GM12864 (cell line): ENCODE data around the gene TMEM14C.
"Not testable (repeated sequence)": the region's sequence is repeated elsewhere in the genome, so short reads cannot be mapped to it uniquely, and the experiment has no call there.

Source experiments
- DNase-seq: peaks from one replicate; pipeline ENCODE4 v3.0.0-alpha.2; 2011; ENCODE audit warnings: low read depth
- H3K4me3 ChIP-seq: 2 replicates; pipeline ENCODE4 v1.5.1; 2011; ENCODE audit warnings: mild to moderate bottlenecking, low read depth, low read length, control low read depth
- CTCF ChIP-seq: IDR thresholded peaks from 2 replicates; pipeline ENCODE4 v1.5.1; 2011; ENCODE audit warnings: low read depth, mild to moderate bottlenecking, moderate library complexity, low read length, control low read depth, inconsistent platforms; ENCODE audit errors: missing control alignments

TMEM14C gene

DNA sequence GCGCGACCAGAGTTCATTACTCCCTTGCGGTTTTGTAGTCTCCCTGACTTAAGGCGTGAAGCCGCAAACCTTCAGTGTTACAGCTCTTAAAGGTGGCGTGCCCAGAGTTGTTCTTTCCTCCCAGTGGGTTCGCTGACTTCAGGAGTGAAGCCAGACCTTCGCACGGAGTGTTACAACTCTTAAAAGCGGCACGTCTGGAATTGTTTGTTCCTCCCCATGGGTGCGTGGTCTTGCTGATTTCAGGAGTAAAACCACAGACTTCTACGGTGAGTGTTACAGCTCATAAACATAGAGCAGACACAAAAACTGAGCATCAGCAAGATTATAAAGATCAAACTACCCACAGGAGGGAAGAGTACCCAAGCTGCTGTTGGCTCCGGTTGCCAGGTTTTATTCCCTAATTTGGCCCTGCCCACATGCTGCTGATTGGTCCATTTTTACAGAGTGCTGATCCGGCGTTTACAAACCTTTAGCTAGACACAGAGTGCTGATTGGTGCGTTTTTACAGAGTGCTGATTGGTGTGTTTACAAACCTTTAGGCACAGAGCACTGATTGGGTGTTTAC, 10.4 kb downstream of the TMEM14C start:
- H3K4me3 ChIP-seq, result no peak overlapping the region
- TF ChIP-seq CTCF, result no peak
- DNase-seq, result no peak

GRCh38 chr6:10733863-10734262, 11.0 kb downstream of the TMEM14C start:
- TF ChIP-seq CTCF, result no peak
- H3K4me3 ChIP-seq, result no peak overlapping the region
- DNase-seq, result no peak

- no peak overlapping the region for H3K4me3 ChIP-seq
- no peak for DNase-seq
- no peak for TF ChIP-seq CTCF
Observed at GRCh38 chr6:10736731-10737130, 13.9 kb downstream of the TMEM14C start.

GRCh38 chr6:10740061-10740460, 17.2 kb downstream of the TMEM14C start:
- DNase-seq, result no peak
- no peak for TF ChIP-seq CTCF

GRCh38 chr6:10741643-10742042, 18.8 kb downstream of the TMEM14C start:
- not testable (repeated sequence) for H3K4me3 ChIP-seq, DNase-seq

More at GRCh38 chr6:10740061-10740460, 17.2 kb downstream of the TMEM14C start:
- no peak overlapping the region for H3K4me3 ChIP-seq

- H3K4me3 ChIP-seq, result no peak overlapping the region
- no peak for DNase-seq
- TF ChIP-seq CTCF, result no peak
Observed at GRCh38 chr6:10742251-10742650, 19.4 kb downstream of the TMEM14C start.

GRCh38 chr6:10743515-10743914, 20.6 kb downstream of the TMEM14C start:
- no peak for TF ChIP-seq CTCF
- no peak for DNase-seq

GRCh38 chr6:10745116-10745515, 22.2 kb downstream of the TMEM14C start:
- no peak for DNase-seq
- TF ChIP-seq CTCF, result no peak
- no peak overlapping the region for H3K4me3 ChIP-seq

More at GRCh38 chr6:10743515-10743914, 20.6 kb downstream of the TMEM14C start:
- H3K4me3 ChIP-seq, result no peak overlapping the region
